ENCODE data around the gene ZNF428. TPM values are rescaled to one million over a fixed set of nuclear protein-coding genes. Genes with fewer than 3 reads are reported as not detected.

ZNF428 gene
- total and polyA plus RNA-seq, 2 of the 4 experiments (the other 2 are of a cell fraction), result 9.9 to 32.3 TPM

DNA sequence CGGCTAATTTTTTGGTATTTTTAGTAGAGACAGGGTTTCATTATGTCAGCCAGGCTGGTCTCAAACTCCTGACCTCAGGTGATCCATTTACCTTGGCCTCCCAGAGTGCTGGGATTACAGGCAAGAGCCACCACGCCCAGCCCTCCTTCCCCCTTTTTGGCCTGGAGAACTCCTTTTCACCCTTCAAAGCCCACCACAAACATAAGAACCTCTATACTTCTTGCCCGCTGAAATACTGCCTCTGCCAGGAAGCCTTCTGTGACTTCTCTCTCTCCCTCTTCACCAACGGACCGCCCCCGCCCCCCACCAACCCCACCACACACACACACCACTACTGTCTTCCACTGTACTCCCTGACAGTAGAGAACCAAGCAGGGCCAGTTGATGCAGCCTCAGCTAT lies 2.5 kb downstream of the ZNF428 start:
- ChIA-PET CTCF (interaction anchor here (0.6 kb wide), 1 partner anchor 87 kb away, joined by 3 read pairs; no protein-coding TSS in a partner anchor), POLR2A (ENCODE audit: unreplicated experiment) (no interaction called here)
- no peak overlapping the region for H3K23ac ChIP-seq (ENCODE audit: low read depth, low read length)
- no peak overlapping the region for H2BK15ac ChIP-seq (ENCODE audit: low read depth, low read length)
- H2AK9ac ChIP-seq (replicated peaks; ENCODE audit: low read depth, low read length, poor library complexity), result no peak overlapping the region
- H3K36me3 ChIP-seq (ENCODE audit: control insufficient read depth, insufficient read depth, low read length), result peaks cover 18% of the 10 kb centered on the region
- DNase-seq (no peak), ATAC-seq (ENCODE audit: low read depth) (no peak)
- no peak overlapping the region for H2BK20ac ChIP-seq (ENCODE audit: low read depth, low read length)
- 100% methylated on average over 1 of the region's 6 CpGs; no CpG with 5 or more reads in 1 of the 2 experiments for WGBS, 2 experiments (ENCODE audit: extremely low coverage in 2 of 2, insufficient read length in 1 of 2)
- H3K79me1 ChIP-seq (ENCODE audit: low read depth in 1 of 2, low read length in 2 of 2), result peaks cover 35 to 72% of the 10 kb centered on the region in 2 experiments
- no peak overlapping the region for H3K27ac ChIP-seq (ENCODE audit: insufficient read depth, low read length)
- H4K20me1 ChIP-seq (ENCODE audit: insufficient read depth, low read length), result no peaks in the 10 kb centered on the region; the same call in 1 of the 2 replicates
- H3K18ac ChIP-seq (ENCODE audit: low read depth, low read length), result no peak overlapping the region
- no peak overlapping the region for H4K91ac ChIP-seq (ENCODE audit: insufficient read depth, low read depth, low read length)
- TF ChIP-seq CEBPB (IDR thresholded peaks at IDR 0.05; ENCODE audit: low read depth, low read length) (no peak), MAZ (IDR thresholded peaks at IDR 0.05; ENCODE audit: borderline replicate concordance, low read depth, low read length) (no peak), MAFK (IDR thresholded peaks at IDR 0.05; ENCODE audit: low read depth, low read length) (no peak), FOS (IDR thresholded peaks at IDR 0.05; ENCODE audit: low read depth, low read length) (no peak), POLR2A (IDR thresholded peaks at IDR 0.05; ENCODE audit: low read depth, low read length) (no peak), MXI1 (IDR thresholded peaks at IDR 0.05; ENCODE audit: borderline replicate concordance, low read depth, low read length) (no peak), CHD1 (IDR thresholded peaks at IDR 0.05; ENCODE audit: low read depth, low read length) (no peak), RFX5 (IDR thresholded peaks at IDR 0.05; ENCODE audit: low read depth, low read length) (no peak), BHLHE40 (IDR thresholded peaks at IDR 0.05; ENCODE audit: low read depth, low read length) (no peak), RAD21 (IDR thresholded peaks at IDR 0.05; ENCODE audit: low read length) (no peak), SMC3 (IDR thresholded peaks at IDR 0.05; ENCODE audit: low read depth, low read length) (no peak), RCOR1 (IDR thresholded peaks at IDR 0.05; ENCODE audit: insufficient replicate concordance, low read length) (no peak), NFE2L2 (IDR thresholded peaks at IDR 0.05; ENCODE audit: low read depth, low read length) (no peak)
- TF ChIP-seq, protein P1, sequence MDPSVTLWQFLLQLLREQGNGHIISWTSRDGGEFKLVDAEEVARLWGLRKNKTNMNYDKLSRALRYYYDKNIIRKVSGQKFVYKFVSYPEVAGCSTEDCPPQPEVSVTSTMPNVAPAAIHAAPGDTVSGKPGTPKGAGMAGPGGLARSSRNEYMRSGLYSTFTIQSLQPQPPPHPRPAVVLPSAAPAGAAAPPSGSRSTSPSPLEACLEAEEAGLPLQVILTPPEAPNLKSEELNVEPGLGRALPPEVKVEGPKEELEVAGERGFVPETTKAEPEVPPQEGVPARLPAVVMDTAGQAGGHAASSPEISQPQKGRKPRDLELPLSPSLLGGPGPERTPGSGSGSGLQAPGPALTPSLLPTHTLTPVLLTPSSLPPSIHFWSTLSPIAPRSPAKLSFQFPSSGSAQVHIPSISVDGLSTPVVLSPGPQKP (IDR thresholded peaks at IDR 0.05; ENCODE audit: borderline replicate concordance, low read depth, low read length), result no peak
- TF ChIP-seq, protein P2, sequence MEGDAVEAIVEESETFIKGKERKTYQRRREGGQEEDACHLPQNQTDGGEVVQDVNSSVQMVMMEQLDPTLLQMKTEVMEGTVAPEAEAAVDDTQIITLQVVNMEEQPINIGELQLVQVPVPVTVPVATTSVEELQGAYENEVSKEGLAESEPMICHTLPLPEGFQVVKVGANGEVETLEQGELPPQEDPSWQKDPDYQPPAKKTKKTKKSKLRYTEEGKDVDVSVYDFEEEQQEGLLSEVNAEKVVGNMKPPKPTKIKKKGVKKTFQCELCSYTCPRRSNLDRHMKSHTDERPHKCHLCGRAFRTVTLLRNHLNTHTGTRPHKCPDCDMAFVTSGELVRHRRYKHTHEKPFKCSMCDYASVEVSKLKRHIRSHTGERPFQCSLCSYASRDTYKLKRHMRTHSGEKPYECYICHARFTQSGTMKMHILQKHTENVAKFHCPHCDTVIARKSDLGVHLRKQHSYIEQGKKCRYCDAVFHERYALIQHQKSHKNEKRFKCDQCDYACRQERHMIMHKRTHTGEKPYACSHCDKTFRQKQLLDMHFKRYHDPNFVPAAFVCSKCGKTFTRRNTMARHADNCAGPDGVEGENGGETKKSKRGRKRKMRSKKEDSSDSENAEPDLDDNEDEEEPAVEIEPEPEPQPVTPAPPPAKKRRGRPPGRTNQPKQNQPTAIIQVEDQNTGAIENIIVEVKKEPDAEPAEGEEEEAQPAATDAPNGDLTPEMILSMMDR (conservative IDR thresholded peaks at IDR 0.05; ENCODE audit: low read depth, low read length), result no peak
- TF ChIP-seq, protein P3, sequence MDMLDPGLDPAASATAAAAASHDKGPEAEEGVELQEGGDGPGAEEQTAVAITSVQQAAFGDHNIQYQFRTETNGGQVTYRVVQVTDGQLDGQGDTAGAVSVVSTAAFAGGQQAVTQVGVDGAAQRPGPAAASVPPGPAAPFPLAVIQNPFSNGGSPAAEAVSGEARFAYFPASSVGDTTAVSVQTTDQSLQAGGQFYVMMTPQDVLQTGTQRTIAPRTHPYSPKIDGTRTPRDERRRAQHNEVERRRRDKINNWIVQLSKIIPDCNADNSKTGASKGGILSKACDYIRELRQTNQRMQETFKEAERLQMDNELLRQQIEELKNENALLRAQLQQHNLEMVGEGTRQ (IDR thresholded peaks at IDR 0.05; ENCODE audit: low read depth, low read length), result no peak
- H4K5ac ChIP-seq (ENCODE audit: low read depth, low read length), result no peak overlapping the region
- H2AFZ ChIP-seq (replicated peaks; ENCODE audit: low read length, poor library complexity), result no peak overlapping the region
- H3K14ac ChIP-seq (replicated peaks; ENCODE audit: low read depth, low read length), result no peak overlapping the region
- in situ Hi-C loops (cut with MboI; ENCODE audit: low sequenced_read_pairs), result no loop called here
- H3K27me3 ChIP-seq (ENCODE audit: control insufficient read depth, insufficient read depth, low read length), result no peaks in the 10 kb centered on the region
- H3K4me2 ChIP-seq (ENCODE audit: low read depth, low read length), result no peak overlapping the region
- no peak overlapping the region for H3K9ac ChIP-seq (ENCODE audit: low read depth, low read length)
- H4K8ac ChIP-seq (ENCODE audit: low read depth in 2 of 2, low read length in 2 of 2), result no peak overlapping the region
- no peak overlapping the region for H3K4me3 ChIP-seq (ENCODE audit: insufficient read depth, low read depth, low read length)
- H2BK5ac ChIP-seq (ENCODE audit: low read depth, low read length, poor library complexity, severe bottlenecking), result no peak overlapping the region
- no peak overlapping the region for H3K56ac ChIP-seq (ENCODE audit: extremely low read depth, insufficient read depth, low read length)
- H3K4ac ChIP-seq (ENCODE audit: low read depth, low read length), result no peak overlapping the region
- BruUV-seq (replicated peaks), result no TSS peak
- intact Hi-C loops (cut with micrococcal nuclease), result no loop called here
- H2AK5ac ChIP-seq (ENCODE audit: low read depth, low read length), result no peak overlapping the region
- peaks cover 7% of the 10 kb centered on the region for H3K9me1 ChIP-seq (ENCODE audit: insufficient read depth, low read length)
- dilution Hi-C loops (cut with HindIII; ENCODE audit: low sequenced_read_pairs, unreplicated experiment), result no loop called here
- no peaks in the 10 kb centered on the region for H3K9me3 ChIP-seq (ENCODE audit: control insufficient read depth, insufficient read depth, low read length)
- no peak overlapping the region for H2BK120ac ChIP-seq (ENCODE audit: low read depth, low read length)
- peaks cover 6% of the 10 kb centered on the region for H3K4me1 ChIP-seq (ENCODE audit: control insufficient read depth, insufficient read depth, low read length)

All from IMR-90 (cell line).